HG03432 (cell line): ENCODE measurements around the gene TUSC2.
"Not testable (repeated sequence)": the region's sequence is repeated elsewhere in the genome, so short reads cannot be mapped to it uniquely, and the experiment has no call there.

Source experiments
- ATAC-seq: cut with Tn5 transposase; IDR thresholded peaks from one replicate; pipeline ENCODE4 v1.9.1; 2021; ENCODE audit warnings: mild to moderate bottlenecking, moderate library complexity; ENCODE audit not compliant: unreplicated experiment

TUSC2 gene

GRCh38 chr3:50297384-50297775 lies 30.6 kb downstream of the TUSC2 start:
- no peak for ATAC-seq

- no peak for ATAC-seq
Observed at GRCh38 chr3:50296721-50297383, 31.2 kb downstream of the TUSC2 start.

GRCh38 chr3:50295553-50296431 lies 32.2 kb downstream of the TUSC2 start:
- ATAC-seq, result no peak

- no peak for ATAC-seq
Observed at GRCh38 chr3:50294492-50295403, 33.3 kb downstream of the TUSC2 start.

- ATAC-seq, result no peak
Observed at GRCh38 chr3:50294089-50294488, 33.9 kb downstream of the TUSC2 start.

- no peak for ATAC-seq
Observed at GRCh38 chr3:50293079-50293801, 34.8 kb downstream of the TUSC2 start.

GRCh38 chr3:50292159-50293078 lies 35.6 kb downstream of the TUSC2 start, which contains the start of gene IFRD2:
IFRD2 (minus strand) TSS chr3:50292429; CDS start chr3:50292274, 155 bp downstream.
- peak; percentile 93 for ATAC-seq

- no peak for ATAC-seq
Observed at GRCh38 chr3:50290161-50290641, 37.8 kb downstream of the TUSC2 start.

- no peak for ATAC-seq
Observed at GRCh38 chr3:50289130-50289529, 38.9 kb downstream of the TUSC2 start.

GRCh38 chr3:50288387-50289007 lies 39.5 kb downstream of the TUSC2 start:
- ATAC-seq, result no peak

GRCh38 chr3:50287262-50287661 lies 40.8 kb downstream of the TUSC2 start:
- no peak for ATAC-seq

GRCh38 chr3:50286322-50287227 lies 41.4 kb downstream of the TUSC2 start:
- ATAC-seq, result no peak

- ATAC-seq, result not testable (repeated sequence)
Observed at GRCh38 chr3:50284121-50284520, 43.9 kb downstream of the TUSC2 start.

GRCh38 chr3:50279255-50280016 lies 48.6 kb downstream of the TUSC2 start:
- no peak for ATAC-seq

GRCh38 chr3:50278880-50279224 lies 49.2 kb downstream of the TUSC2 start, which contains the start of gene LSMEM2:
LSMEM2 (plus strand) TSS chr3:50279087; CDS start chr3:50279114, 27 bp downstream.
- ATAC-seq, result no peak

GRCh38 chr3:50278123-50278879 lies 49.7 kb downstream of the TUSC2 start:
- no peak for ATAC-seq
